Parathyroid adenoma (tissue), 2 donors: ENCODE results near the gene LIPC.

Source experiments
- H2AFZ ChIP-seq: fragments of 300-600 bp; sonication (generic); one replicate; pipeline ENCODE4 v1.7.0; 2017; ENCODE audit warnings: antibody characterized with exemption, mild to moderate bottlenecking
- H3K27ac ChIP-seq: fragments of 300-600 bp; sonication (generic); one replicate; pipeline ENCODE4 v1.7.0; 2017
- H3K27me3 ChIP-seq: fragments of 300-600 bp; sonication (generic); one replicate; pipeline ENCODE4 v1.7.0; 2017; ENCODE audit warnings: low read length; ENCODE audit not compliant: control insufficient read depth, insufficient read depth
- H3K36me3 ChIP-seq: fragments of 300-600 bp; sonication (generic); one replicate; pipeline ENCODE4 v1.7.0; 2017; ENCODE audit warnings: low read length; ENCODE audit not compliant: control insufficient read depth, insufficient read depth
- H3K4me1 ChIP-seq: fragments of 300-600 bp; sonication (generic); one replicate; pipeline ENCODE4 v1.7.0; 2017; ENCODE audit warnings: control low read depth
- H3K4me2 ChIP-seq: fragments of 300-600 bp; sonication (generic); one replicate; pipeline ENCODE4 v1.7.0; 2017; ENCODE audit warnings: low read length
- H3K4me3 ChIP-seq: fragments of 300-600 bp; sonication (generic); one replicate; pipeline ENCODE4 v1.7.0; 2017; ENCODE audit warnings: low read depth, low read length
- H3K79me2 ChIP-seq: fragments of 300-600 bp; sonication (generic); one replicate; pipeline ENCODE4 v1.7.0; 2017; ENCODE audit warnings: control low read depth
- H3K9ac ChIP-seq: fragments of 300-600 bp; sonication (generic); one replicate; pipeline ENCODE4 v1.7.0; 2017; ENCODE audit warnings: mild to moderate bottlenecking
- H3K9me3 ChIP-seq: fragments of 300-600 bp; sonication (generic); one replicate; pipeline ENCODE4 v1.7.0; 2017; ENCODE audit warnings: low read length; ENCODE audit not compliant: control insufficient read depth
- CTCF ChIP-seq: fragments of 300-600 bp; sonication (generic); IDR thresholded peaks from one replicate; pipeline ENCODE4 v1.7.0; 2017; ENCODE audit warnings: antibody characterized with exemption, mild to moderate bottlenecking
- donor health status: primary hyperparathyroidism.

LIPC gene

GRCh38 chr15:58416963-58417362, 14.8 kb upstream of the LIPC start:
- Histone ChIP-seq H3K27ac (no peak overlapping the region), H3K36me3 (no peaks in the 10 kb centered on the region), H3K9ac (no peak overlapping the region), H3K4me1 (no peaks in the 10 kb centered on the region), H3K79me2 (no peaks in the 10 kb centered on the region), H3K27me3 (no peaks in the 10 kb centered on the region), H2AFZ (no peak overlapping the region), H3K9me3 (no peaks in the 10 kb centered on the region), H3K4me3 (no peak overlapping the region), H3K4me2 (no peak overlapping the region)
- TF ChIP-seq CTCF = no peak

- H3K4me3 ChIP-seq = no peak overlapping the region
- H3K79me2 ChIP-seq = no peaks in the 10 kb centered on the region
- H3K27me3 ChIP-seq = no peaks in the 10 kb centered on the region
- no peaks in the 10 kb centered on the region for H3K9me3 ChIP-seq
- no peak overlapping the region for H2AFZ ChIP-seq
- H3K36me3 ChIP-seq = no peaks in the 10 kb centered on the region
- H3K9ac ChIP-seq = no peak overlapping the region
- H3K4me1 ChIP-seq = no peaks in the 10 kb centered on the region
- no peak overlapping the region for H3K4me2 ChIP-seq
- no peak overlapping the region for H3K27ac ChIP-seq
- TF ChIP-seq CTCF = no peak
Observed at GRCh38 chr15:58418135-58418534, 13.7 kb upstream of the LIPC start.

- no peaks in the 10 kb centered on the region for H3K27me3 ChIP-seq
- no peak overlapping the region for H3K4me2 ChIP-seq
- no peak overlapping the region for H3K9ac ChIP-seq
- no peaks in the 10 kb centered on the region for H3K36me3 ChIP-seq
- H3K4me3 ChIP-seq = no peak overlapping the region
- H3K9me3 ChIP-seq = no peaks in the 10 kb centered on the region
- no peak for TF ChIP-seq CTCF
- no peak overlapping the region for H3K27ac ChIP-seq
- H3K79me2 ChIP-seq = no peaks in the 10 kb centered on the region
- H3K4me1 ChIP-seq = no peaks in the 10 kb centered on the region
- no peak overlapping the region for H2AFZ ChIP-seq
Observed at GRCh38 chr15:58419803-58420524, 11.8 kb upstream of the LIPC start.

GRCh38 chr15:58420579-58421043, 11.2 kb upstream of the LIPC start:
- no peak for TF ChIP-seq CTCF
- Histone ChIP-seq H3K27me3 (no peaks in the 10 kb centered on the region), H3K79me2 (no peaks in the 10 kb centered on the region), H3K9me3 (no peaks in the 10 kb centered on the region), H2AFZ (no peak overlapping the region), H3K36me3 (no peaks in the 10 kb centered on the region), H3K4me3 (no peak overlapping the region), H3K9ac (no peak overlapping the region), H3K27ac (no peak overlapping the region), H3K4me1 (no peaks in the 10 kb centered on the region), H3K4me2 (no peak overlapping the region)

GRCh38 chr15:58423205-58423604, 8.6 kb upstream of the LIPC start:
- no peak overlapping the region for H3K4me3 ChIP-seq
- H3K9ac ChIP-seq = no peak overlapping the region
- H3K79me2 ChIP-seq = no peaks in the 10 kb centered on the region
- H3K27me3 ChIP-seq = no peaks in the 10 kb centered on the region
- no peaks in the 10 kb centered on the region for H3K36me3 ChIP-seq
- H3K4me2 ChIP-seq = no peak overlapping the region
- no peak overlapping the region for H3K27ac ChIP-seq
- no peaks in the 10 kb centered on the region for H3K4me1 ChIP-seq
- no peak for TF ChIP-seq CTCF
- no peak overlapping the region for H2AFZ ChIP-seq
- no peaks in the 10 kb centered on the region for H3K9me3 ChIP-seq
